ENCODE measurements around the gene NUDT16L1.

The NUDT16L1 gene

DNA sequence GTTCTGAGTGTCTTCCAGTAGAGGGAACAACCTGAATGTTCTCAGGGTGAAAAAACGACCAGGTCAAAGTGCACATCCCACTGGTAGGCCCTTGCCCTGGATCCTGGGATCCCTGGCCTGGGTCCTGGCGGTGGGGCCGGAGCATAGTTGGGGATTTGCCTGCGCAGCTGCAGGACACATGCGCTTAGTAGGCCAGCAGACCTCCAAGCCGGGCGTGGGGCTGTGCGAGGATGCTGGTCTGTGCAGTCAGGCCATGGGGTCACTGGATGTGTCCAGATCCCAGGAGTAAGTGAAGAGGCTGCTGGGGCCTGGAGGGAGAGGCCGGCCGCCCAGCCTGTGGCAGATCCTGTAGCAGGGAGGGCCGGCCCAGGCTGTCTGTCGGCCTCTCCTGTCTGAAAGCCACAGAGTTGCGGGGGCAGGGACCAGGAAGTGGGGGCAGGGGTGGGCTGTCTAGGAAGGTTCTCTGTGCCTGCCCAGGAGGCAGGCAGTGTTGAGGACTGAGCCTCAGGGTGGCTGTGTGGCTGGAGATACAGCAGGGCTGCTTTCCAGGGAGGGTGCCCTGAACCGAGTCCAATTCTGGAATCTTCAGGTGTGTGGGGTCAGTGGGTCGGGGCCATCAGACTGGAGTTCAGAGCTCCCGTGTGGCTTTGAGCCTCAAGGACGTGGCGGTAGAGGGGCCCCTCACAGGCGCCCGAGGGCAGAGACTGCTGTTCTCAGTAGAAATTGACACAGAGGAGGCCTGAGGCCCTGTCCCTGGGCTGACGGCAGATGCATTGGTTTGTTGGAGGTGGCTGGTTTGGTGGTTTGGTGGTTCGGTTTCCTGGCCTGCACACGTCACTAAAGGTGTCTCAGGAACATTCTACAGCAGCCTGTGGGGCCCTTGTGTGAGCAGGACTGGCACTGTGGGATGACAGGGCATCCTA, 17.2 kb upstream of the NUDT16L1 start:
- Histone ChIP-seq H3K27me3 (replicated peaks; ENCODE audit: insufficient read depth, low read length) (no peaks in the 10 kb centered on the region), H3K9me3 (replicated peaks; ENCODE audit: insufficient read depth, low read length) (no peaks in the 10 kb centered on the region), H3K36me3 (replicated peaks; ENCODE audit: insufficient read depth, low read length) (no peaks in the 10 kb centered on the region), H3K9me2 (replicated peaks; ENCODE audit: insufficient read depth, low read length) (no peaks in the 10 kb centered on the region), H3K4me3 (ENCODE audit: low read length) (no peak overlapping the region), H3F3A (ENCODE audit: insufficient read depth, low read length) (no peaks in the 10 kb centered on the region), H3K9ac (ENCODE audit: low read length) (no peak overlapping the region), H3K4me1 (ENCODE audit: low read length) (no peaks in the 10 kb centered on the region), H3K79me2 (ENCODE audit: low read length) (no peaks in the 10 kb centered on the region), H3K4me2 (ENCODE audit: low read depth, low read length) (no peak overlapping the region), H3K27ac (ENCODE audit: low read length) (no peak overlapping the region), H2AFZ (ENCODE audit: low read length) (no peak overlapping the region), H4K20me1 (ENCODE audit: insufficient read depth, low read length) (no peaks in the 10 kb centered on the region)
- no peak for DNase-seq
- TF ChIP-seq, protein P1, sequence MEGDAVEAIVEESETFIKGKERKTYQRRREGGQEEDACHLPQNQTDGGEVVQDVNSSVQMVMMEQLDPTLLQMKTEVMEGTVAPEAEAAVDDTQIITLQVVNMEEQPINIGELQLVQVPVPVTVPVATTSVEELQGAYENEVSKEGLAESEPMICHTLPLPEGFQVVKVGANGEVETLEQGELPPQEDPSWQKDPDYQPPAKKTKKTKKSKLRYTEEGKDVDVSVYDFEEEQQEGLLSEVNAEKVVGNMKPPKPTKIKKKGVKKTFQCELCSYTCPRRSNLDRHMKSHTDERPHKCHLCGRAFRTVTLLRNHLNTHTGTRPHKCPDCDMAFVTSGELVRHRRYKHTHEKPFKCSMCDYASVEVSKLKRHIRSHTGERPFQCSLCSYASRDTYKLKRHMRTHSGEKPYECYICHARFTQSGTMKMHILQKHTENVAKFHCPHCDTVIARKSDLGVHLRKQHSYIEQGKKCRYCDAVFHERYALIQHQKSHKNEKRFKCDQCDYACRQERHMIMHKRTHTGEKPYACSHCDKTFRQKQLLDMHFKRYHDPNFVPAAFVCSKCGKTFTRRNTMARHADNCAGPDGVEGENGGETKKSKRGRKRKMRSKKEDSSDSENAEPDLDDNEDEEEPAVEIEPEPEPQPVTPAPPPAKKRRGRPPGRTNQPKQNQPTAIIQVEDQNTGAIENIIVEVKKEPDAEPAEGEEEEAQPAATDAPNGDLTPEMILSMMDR (IDR thresholded peaks at IDR 0.05; ENCODE audit: low read length), result no peak
- TF ChIP-seq EZH2 (optimal IDR thresholded peaks at IDR 0.05; ENCODE audit: low read depth, low read length), result no peak
- TF ChIP-seq EZH2phosphoT487 (IDR thresholded peaks at IDR 0.05; ENCODE audit: low read length), result no peak

DNA sequence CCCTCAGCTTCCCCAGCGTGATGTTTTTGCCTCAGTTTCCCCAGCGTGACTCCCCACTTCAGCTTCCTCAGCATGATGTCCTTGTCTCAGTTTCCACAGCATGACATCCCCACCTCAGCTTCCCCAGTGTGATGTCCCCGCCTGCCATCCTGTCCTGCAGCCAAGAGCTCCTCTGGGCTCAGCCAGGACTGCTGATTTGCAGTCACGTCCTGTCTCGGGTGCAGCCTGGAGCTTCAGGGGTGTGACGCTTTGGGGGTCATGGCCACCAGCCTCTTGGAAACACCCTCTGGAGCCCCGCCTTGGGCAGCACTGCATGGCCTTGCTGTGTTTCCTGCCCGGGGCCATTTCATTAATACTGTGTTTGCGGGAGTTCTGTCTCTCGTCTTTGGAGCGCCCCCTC, 16.5 kb upstream of the NUDT16L1 start:
- H3F3A ChIP-seq (ENCODE audit: insufficient read depth, low read length), result no peaks in the 10 kb centered on the region
- no peaks in the 10 kb centered on the region for H3K79me2 ChIP-seq (ENCODE audit: low read length)
- H3K36me3 ChIP-seq (replicated peaks; ENCODE audit: insufficient read depth, low read length), result no peaks in the 10 kb centered on the region
- no peaks in the 10 kb centered on the region for H3K9me2 ChIP-seq (replicated peaks; ENCODE audit: insufficient read depth, low read length)
- DNase-seq, result no peak
- TF ChIP-seq EZH2 (optimal IDR thresholded peaks at IDR 0.05; ENCODE audit: low read depth, low read length), result no peak
- H4K20me1 ChIP-seq (ENCODE audit: insufficient read depth, low read length), result no peaks in the 10 kb centered on the region
- H3K9ac ChIP-seq (ENCODE audit: low read length), result no peak overlapping the region
- H3K4me2 ChIP-seq (ENCODE audit: low read depth, low read length), result no peak overlapping the region
- H3K9me3 ChIP-seq (replicated peaks; ENCODE audit: insufficient read depth, low read length), result no peaks in the 10 kb centered on the region
- no peak overlapping the region for H2AFZ ChIP-seq (ENCODE audit: low read length)
- H3K4me1 ChIP-seq (ENCODE audit: low read length), result no peaks in the 10 kb centered on the region
- no peak overlapping the region for H3K4me3 ChIP-seq (ENCODE audit: low read length)
- no peaks in the 10 kb centered on the region for H3K27me3 ChIP-seq (replicated peaks; ENCODE audit: insufficient read depth, low read length)
- H3K27ac ChIP-seq (ENCODE audit: low read length), result no peak overlapping the region

DNA sequence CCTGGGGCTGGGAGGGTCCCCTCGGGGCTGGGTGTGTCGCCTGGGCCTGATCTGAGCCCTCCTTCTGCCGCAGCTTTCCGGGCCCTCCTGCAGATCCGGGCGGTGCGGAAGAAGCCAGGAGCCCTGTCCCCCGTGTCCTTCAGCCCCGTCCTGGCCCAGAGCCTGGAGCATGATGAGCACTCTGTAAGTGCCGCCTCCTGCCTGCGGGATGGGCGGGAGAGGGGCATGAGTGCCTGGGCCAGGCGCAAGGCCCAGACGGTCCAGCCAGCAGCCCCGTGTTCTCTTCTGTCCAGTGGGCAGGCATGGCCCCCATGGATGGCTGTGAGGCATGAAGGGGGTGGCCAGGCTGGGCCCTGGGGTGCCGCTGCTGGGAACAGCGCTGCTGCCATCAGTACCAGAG, 16.0 kb upstream of the NUDT16L1 start:
- Histone ChIP-seq H3K36me3 (replicated peaks; ENCODE audit: insufficient read depth, low read length) (no peaks in the 10 kb centered on the region), H3K27me3 (replicated peaks; ENCODE audit: insufficient read depth, low read length) (no peaks in the 10 kb centered on the region), H3K9ac (ENCODE audit: low read length) (no peak overlapping the region), H4K20me1 (ENCODE audit: insufficient read depth, low read length) (no peaks in the 10 kb centered on the region), H2AFZ (ENCODE audit: low read length) (no peak overlapping the region), H3K27ac (ENCODE audit: low read length) (no peak overlapping the region), H3K4me3 (ENCODE audit: low read length) (no peak overlapping the region), H3K9me3 (replicated peaks; ENCODE audit: insufficient read depth, low read length) (no peaks in the 10 kb centered on the region), H3F3A (ENCODE audit: insufficient read depth, low read length) (no peaks in the 10 kb centered on the region), H3K4me1 (ENCODE audit: low read length) (no peaks in the 10 kb centered on the region), H3K4me2 (ENCODE audit: low read depth, low read length) (no peak overlapping the region), H3K79me2 (ENCODE audit: low read length) (no peaks in the 10 kb centered on the region), H3K9me2 (replicated peaks; ENCODE audit: insufficient read depth, low read length) (no peaks in the 10 kb centered on the region)
- DNase-seq, result no peak
- no peak for TF ChIP-seq EZH2phosphoT487 (IDR thresholded peaks at IDR 0.05; ENCODE audit: low read length)
- no peak for TF ChIP-seq EZH2 (optimal IDR thresholded peaks at IDR 0.05; ENCODE audit: low read depth, low read length)

DNA sequence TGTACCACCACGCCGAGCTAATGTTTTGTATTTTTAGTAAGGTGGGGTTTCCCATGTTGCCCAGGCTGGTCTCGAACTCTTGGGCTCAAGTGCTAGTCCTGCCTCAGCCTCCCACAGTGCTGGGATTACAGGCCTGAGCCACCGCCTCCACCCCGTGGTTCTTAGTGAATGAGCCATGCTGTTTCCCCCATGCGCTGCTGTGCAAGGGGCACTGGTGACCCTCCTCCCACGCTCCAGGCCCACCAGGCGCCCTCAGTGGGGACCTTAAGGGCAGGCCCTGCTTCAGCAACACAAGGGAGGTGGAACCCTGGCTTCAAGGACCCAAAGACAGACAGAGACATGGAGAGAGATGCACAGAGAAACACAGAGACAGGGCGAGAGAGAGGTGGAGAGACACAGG, 15.4 kb upstream of the NUDT16L1 start:
- H3K27me3 ChIP-seq (replicated peaks; ENCODE audit: insufficient read depth, low read length), result no peaks in the 10 kb centered on the region
- H3F3A ChIP-seq (ENCODE audit: insufficient read depth, low read length), result no peaks in the 10 kb centered on the region
- H3K4me2 ChIP-seq (ENCODE audit: low read depth, low read length), result no peak overlapping the region
- H3K9ac ChIP-seq (ENCODE audit: low read length), result no peak overlapping the region
- no peaks in the 10 kb centered on the region for H4K20me1 ChIP-seq (ENCODE audit: insufficient read depth, low read length)
- H2AFZ ChIP-seq (ENCODE audit: low read length), result no peak overlapping the region
- DNase-seq, result no peak
- no peak for TF ChIP-seq EZH2 (optimal IDR thresholded peaks at IDR 0.05; ENCODE audit: low read depth, low read length)
- TF ChIP-seq, protein P1 (IDR thresholded peaks at IDR 0.05; ENCODE audit: low read length), result no peak
- TF ChIP-seq EZH2phosphoT487 (IDR thresholded peaks at IDR 0.05; ENCODE audit: low read length), result no peak
- H3K79me2 ChIP-seq (ENCODE audit: low read length), result no peaks in the 10 kb centered on the region
- no peaks in the 10 kb centered on the region for H3K36me3 ChIP-seq (replicated peaks; ENCODE audit: insufficient read depth, low read length)
- H3K9me3 ChIP-seq (replicated peaks; ENCODE audit: insufficient read depth, low read length), result no peaks in the 10 kb centered on the region
- H3K4me1 ChIP-seq (ENCODE audit: low read length), result no peaks in the 10 kb centered on the region
- H3K9me2 ChIP-seq (replicated peaks; ENCODE audit: insufficient read depth, low read length), result no peaks in the 10 kb centered on the region
- no peak overlapping the region for H3K27ac ChIP-seq (ENCODE audit: low read length)
- no peak overlapping the region for H3K4me3 ChIP-seq (ENCODE audit: low read length)
